A549 (cell line): ENCODE measurements around the gene DNAAF3.

Experiments used
- EP300 ChIP-seq, 2 experiments: fragments of >200 bp; sonication (Bioruptor Twin); formaldehyde crosslinking; IDR thresholded peaks; 2 replicates in 1 of 2; 3 replicates in 1 of 2; pipeline ENCODE4 v1.6.1; 2016 to 2017
- POLR2A ChIP-seq: IDR thresholded peaks from 2 replicates; pipeline ENCODE4 v1.6.1; 2012; ENCODE audit warnings: mild to moderate bottlenecking, low read length
- RCOR1 ChIP-seq: fragments of 150-350 bp; IDR thresholded peaks from 2 replicates; pipeline ENCODE4 v1.6.1; 2014; ENCODE audit warnings: antibody characterized with exemption, low read length, low read depth
- RFX5 ChIP-seq: fragments of 450-650 bp; IDR thresholded peaks from 2 replicates; pipeline ENCODE4 v1.7.1; 2014; ENCODE audit warnings: antibody characterized with exemption, mild to moderate bottlenecking, moderate library complexity
- SMC3 ChIP-seq: fragments of >200 bp; sonication (Bioruptor Twin); formaldehyde crosslinking; IDR thresholded peaks from 3 replicates; pipeline ENCODE4 v1.6.1; 2018; ENCODE audit warnings: inconsistent platforms
- TF ChIP-seq, protein P1 (sequence below): fragments of 450-650 bp; IDR thresholded peaks from 2 replicates; pipeline ENCODE4 v1.6.1; 2014; ENCODE audit warnings: antibody characterized with exemption
- TF ChIP-seq, protein P2 (sequence below): fragments of >200 bp; sonication (Bioruptor Twin); formaldehyde crosslinking; IDR thresholded peaks from 3 replicates; pipeline ENCODE4 v1.5.1; 2016
- TF ChIP-seq, protein P3 (sequence below): IDR thresholded peaks from 2 replicates; pipeline ENCODE4 v1.6.1; 2012

GRCh38 chr19:55171440-55171839, 5.0 kb upstream of the DNAAF3 start:
- TF ChIP-seq POLR2A (no peak), SMC3 (no peak), RCOR1 (no peak), RFX5 (no peak), EP300 (IDR thresholded peaks at IDR 0.05) (no peak)
- TF ChIP-seq, protein P1, sequence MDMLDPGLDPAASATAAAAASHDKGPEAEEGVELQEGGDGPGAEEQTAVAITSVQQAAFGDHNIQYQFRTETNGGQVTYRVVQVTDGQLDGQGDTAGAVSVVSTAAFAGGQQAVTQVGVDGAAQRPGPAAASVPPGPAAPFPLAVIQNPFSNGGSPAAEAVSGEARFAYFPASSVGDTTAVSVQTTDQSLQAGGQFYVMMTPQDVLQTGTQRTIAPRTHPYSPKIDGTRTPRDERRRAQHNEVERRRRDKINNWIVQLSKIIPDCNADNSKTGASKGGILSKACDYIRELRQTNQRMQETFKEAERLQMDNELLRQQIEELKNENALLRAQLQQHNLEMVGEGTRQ, result no peak
- TF ChIP-seq, protein P2, sequence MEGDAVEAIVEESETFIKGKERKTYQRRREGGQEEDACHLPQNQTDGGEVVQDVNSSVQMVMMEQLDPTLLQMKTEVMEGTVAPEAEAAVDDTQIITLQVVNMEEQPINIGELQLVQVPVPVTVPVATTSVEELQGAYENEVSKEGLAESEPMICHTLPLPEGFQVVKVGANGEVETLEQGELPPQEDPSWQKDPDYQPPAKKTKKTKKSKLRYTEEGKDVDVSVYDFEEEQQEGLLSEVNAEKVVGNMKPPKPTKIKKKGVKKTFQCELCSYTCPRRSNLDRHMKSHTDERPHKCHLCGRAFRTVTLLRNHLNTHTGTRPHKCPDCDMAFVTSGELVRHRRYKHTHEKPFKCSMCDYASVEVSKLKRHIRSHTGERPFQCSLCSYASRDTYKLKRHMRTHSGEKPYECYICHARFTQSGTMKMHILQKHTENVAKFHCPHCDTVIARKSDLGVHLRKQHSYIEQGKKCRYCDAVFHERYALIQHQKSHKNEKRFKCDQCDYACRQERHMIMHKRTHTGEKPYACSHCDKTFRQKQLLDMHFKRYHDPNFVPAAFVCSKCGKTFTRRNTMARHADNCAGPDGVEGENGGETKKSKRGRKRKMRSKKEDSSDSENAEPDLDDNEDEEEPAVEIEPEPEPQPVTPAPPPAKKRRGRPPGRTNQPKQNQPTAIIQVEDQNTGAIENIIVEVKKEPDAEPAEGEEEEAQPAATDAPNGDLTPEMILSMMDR, result no peak
- TF ChIP-seq, protein P3, sequence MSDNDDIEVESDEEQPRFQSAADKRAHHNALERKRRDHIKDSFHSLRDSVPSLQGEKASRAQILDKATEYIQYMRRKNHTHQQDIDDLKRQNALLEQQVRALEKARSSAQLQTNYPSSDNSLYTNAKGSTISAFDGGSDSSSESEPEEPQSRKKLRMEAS, result no peak
